MG63 (cell line): ENCODE results near the gene ZDHHC1. TPM values are rescaled to one million over a fixed set of nuclear protein-coding genes. Genes with fewer than 3 reads are reported as not detected.

Experiments
- DNase-seq: peaks from one replicate; pipeline ENCODE4 v3.0.0-alpha.2; 2020
- H3K27me3 ChIP-seq: fragments of 250-450 bp; sonication (Bioruptor Pico); 2 replicates; pipeline ENCODE4 v1.5.1; 2020; ENCODE audit warnings: mild to moderate bottlenecking, moderate library complexity
- H3K36me3 ChIP-seq: fragments of 250-450 bp; sonication (Bioruptor Pico); 2 replicates; pipeline ENCODE4 v1.5.1; 2020; ENCODE audit warnings: mild to moderate bottlenecking, moderate library complexity
- H3K4me3 ChIP-seq: fragments of 250-450 bp; sonication (Bioruptor Pico); 2 replicates; pipeline ENCODE4 v1.5.1; 2020; ENCODE audit warnings: mild to moderate bottlenecking, moderate library complexity
- H3K9me3 ChIP-seq: fragments of 250-450 bp; sonication (Bioruptor Pico); 2 replicates; pipeline ENCODE4 v1.5.1; 2020; ENCODE audit warnings: mild to moderate bottlenecking, moderate library complexity
- total RNA-seq: library from RNA; depleted of rRNA; stranded (reverse); fragments of >200 nt; shearing (Covaris generic); gene quantifications from 2 replicates; pipeline ENCODE4 v1.2.3, GENCODE V29; 2014; ENCODE audit warnings: low replicate concordance

ZDHHC1 gene
- total RNA-seq, 1 experiment from 2014 or later: 2.3 TPM

- H3K36me3 ChIP-seq: no peaks in the 10 kb centered on the region
- no peaks in the 10 kb centered on the region for H3K27me3 ChIP-seq
- H3K4me3 ChIP-seq: no peak overlapping the region
- no peaks in the 10 kb centered on the region for H3K9me3 ChIP-seq
- DNase-seq: peak; percentile 64
Observed at GRCh38 chr16:67451704-67452435, 35.6 kb upstream of the ZDHHC1 start.

DNA sequence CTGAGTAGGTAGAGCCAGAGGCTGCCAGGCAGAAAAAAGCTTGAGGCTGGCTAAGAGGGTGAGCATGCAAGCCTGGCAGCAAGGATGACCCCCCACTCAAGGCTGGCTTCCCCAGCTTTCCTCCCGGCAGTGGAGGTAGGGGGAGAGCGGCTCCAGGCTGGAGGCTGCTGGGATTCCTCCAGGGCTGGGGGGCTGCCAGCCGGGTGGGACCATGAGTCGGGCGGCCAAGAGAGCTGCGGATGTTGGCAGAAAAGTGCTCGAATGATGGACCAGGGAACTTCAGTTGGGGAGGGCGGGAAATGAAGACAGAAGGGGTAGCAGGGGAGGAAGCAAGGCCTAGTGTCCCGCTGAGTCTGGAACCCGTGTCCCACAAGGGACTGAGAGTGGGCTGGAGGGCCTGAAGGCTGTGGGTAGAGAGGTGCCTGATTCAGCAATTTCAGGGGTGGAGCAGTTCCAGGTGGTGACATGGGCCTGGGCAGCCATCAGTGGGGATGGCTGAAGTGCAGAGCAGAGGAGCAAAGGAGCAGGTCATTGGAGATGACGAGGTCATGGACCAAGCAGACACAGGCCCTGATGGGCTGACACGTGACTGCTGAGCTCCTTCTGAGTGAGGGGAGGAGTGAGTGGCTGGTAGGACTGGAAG is 34.9 kb upstream of the ZDHHC1 start:
- H3K36me3 ChIP-seq: no peaks in the 10 kb centered on the region
- H3K27me3 ChIP-seq: no peaks in the 10 kb centered on the region
- H3K9me3 ChIP-seq: no peaks in the 10 kb centered on the region
- no peak overlapping the region for H3K4me3 ChIP-seq
- DNase-seq: no peak

DNA sequence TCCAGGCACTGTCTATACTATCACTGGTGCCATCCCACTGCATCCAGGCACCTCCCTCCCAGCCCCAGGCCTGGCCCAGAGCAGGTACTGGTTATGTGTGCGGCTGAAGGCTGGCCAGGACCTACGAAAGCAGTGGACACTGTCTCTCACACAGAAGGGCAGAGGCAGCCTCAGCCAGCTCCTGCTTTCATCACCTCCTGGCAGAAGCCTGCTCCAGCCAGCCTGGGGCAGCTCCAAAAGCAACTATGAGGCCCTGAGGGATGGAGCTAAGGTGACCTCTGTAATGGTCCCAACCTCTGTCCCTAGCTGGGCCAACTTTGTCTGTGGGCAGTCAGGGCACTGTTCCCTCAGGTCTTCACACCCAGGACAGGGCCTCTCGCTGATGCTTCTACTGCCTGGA is 33.5 kb upstream of the ZDHHC1 start:
- no peak overlapping the region for H3K4me3 ChIP-seq
- H3K9me3 ChIP-seq: no peaks in the 10 kb centered on the region
- no peaks in the 10 kb centered on the region for H3K27me3 ChIP-seq
- DNase-seq: no peak
- no peaks in the 10 kb centered on the region for H3K36me3 ChIP-seq

DNA sequence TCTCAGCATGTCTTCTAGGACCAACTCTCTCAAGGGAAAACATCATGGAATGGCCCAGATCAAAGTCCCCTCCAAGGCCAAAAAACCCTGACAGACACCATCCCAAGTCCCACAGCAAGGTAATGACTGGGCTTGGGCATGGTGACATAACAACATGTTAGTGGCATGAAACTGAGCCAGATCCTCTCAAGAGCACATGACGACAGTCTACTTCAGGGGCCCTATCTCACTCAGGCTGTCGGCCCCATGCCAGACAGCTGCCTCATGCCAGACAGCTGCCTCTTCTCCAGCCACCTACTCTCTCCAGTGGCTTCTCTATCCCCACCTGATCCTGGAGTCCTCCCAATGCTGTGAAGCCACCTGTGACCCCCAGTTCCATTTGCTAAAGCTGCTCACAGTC is 33.1 kb upstream of the ZDHHC1 start:
- Histone ChIP-seq H3K27me3 (no peaks in the 10 kb centered on the region), H3K36me3 (no peaks in the 10 kb centered on the region), H3K4me3 (no peak overlapping the region), H3K9me3 (no peaks in the 10 kb centered on the region)
- no peak for DNase-seq

DNA sequence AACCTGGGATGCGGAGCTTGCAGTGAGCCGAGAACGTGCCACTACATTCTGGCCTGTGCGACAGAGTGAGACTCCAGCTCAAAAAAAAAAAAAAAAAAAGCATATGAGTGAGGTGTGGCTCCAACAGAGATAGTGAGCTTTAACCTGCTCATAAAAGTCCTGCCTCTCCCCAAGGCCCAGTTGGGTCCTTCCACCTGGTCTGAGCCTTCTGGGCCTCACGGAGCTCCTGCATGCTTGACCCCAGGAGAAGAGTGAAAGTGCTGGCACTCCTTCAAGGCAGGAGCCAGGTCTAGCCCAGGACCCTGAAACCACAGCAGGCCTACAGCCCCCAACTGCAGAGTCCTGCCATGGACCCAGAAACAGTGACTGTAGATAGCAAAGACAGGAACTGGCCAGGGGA is 32.3 kb upstream of the ZDHHC1 start:
- no peak for DNase-seq
- Histone ChIP-seq H3K9me3 (no peaks in the 10 kb centered on the region), H3K27me3 (no peaks in the 10 kb centered on the region), H3K36me3 (no peaks in the 10 kb centered on the region), H3K4me3 (no peak overlapping the region)

DNA sequence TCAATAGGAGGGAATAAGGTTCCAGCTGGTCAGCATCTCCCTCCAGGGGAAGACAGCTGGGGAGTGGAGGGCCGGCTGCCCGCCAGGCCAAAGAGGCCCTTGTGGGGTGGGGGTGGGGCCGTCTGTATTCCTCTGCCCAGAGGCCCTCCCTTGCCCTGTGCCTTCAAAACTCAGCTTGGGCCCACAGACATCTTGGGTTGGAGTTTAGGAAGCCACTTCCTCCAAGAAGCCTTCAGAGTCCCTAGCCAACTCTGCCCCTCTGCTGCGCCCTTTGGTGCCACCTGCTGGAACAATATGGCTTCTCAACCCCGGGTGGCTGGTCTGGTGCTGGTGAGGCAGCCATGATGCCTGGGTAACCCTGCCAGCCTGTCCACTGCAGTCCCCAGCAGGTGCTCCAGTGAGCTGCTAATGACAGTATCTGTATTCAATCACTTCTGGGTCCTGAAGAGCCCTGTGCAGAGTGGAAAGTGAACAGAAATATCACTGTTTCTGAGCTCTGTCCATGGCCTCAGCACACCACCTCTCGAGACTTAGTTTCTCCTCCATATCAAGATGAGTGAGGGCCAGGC is 31.3 kb upstream of the ZDHHC1 start:
- H3K27me3 ChIP-seq: no peaks in the 10 kb centered on the region
- H3K4me3 ChIP-seq: no peak overlapping the region
- H3K36me3 ChIP-seq: no peaks in the 10 kb centered on the region
- H3K9me3 ChIP-seq: no peaks in the 10 kb centered on the region
- DNase-seq: no peak

GRCh38 chr16:67446968-67447507 is 30.8 kb upstream of the ZDHHC1 start:
- no peak overlapping the region for H3K4me3 ChIP-seq
- no peaks in the 10 kb centered on the region for H3K36me3 ChIP-seq
- DNase-seq: no peak
- no peaks in the 10 kb centered on the region for H3K9me3 ChIP-seq
- no peaks in the 10 kb centered on the region for H3K27me3 ChIP-seq

GRCh38 chr16:67445913-67446907 is 29.9 kb upstream of the ZDHHC1 start:
- Histone ChIP-seq H3K36me3 (no peaks in the 10 kb centered on the region), H3K4me3 (no peak overlapping the region), H3K9me3 (no peaks in the 10 kb centered on the region), H3K27me3 (no peaks in the 10 kb centered on the region)
- no peak for DNase-seq

DNA sequence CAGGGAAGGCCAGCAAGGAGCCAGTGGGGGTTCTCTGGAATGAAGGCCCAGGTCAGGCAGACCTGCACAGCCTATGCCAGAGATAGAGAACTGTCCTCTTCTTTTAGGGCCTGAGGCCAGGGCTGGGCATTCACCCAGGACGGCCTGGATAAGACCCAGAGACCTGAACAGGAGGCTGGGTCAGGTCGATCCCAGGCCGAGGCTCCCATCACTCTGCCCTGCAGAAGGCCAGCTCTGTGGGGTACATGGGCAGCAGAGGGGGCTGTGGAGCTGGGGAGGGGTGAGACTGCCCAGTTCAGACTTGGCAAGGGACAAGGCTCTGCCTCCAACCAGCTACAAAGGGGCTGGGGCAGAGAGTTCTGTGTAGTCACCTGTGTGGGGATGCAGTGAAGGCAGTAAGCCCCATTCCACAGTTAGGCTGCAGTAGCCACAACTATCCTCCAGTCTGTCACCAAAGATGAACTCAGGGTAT is 29.2 kb upstream of the ZDHHC1 start:
- H3K9me3 ChIP-seq: no peaks in the 10 kb centered on the region
- no peaks in the 10 kb centered on the region for H3K36me3 ChIP-seq
- H3K27me3 ChIP-seq: no peaks in the 10 kb centered on the region
- H3K4me3 ChIP-seq: no peak overlapping the region
- DNase-seq: no peak

DNA sequence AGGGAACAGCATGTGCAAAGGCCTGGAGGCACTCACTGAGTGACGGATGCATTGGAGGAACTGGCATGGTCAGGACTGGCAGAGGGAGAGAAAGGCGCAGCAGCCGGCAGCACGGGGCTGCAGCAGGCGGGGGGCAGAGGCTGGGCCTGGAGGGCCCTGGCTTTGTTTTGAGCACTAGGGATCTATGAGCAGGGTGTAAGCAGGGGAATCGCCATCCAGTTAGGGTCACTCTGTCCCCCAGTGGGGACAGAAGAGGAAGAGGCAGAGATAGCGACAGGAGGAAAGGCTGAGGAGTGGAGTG is 28.8 kb upstream of the ZDHHC1 start:
- no peaks in the 10 kb centered on the region for H3K36me3 ChIP-seq
- H3K4me3 ChIP-seq: no peak overlapping the region
- H3K9me3 ChIP-seq: no peaks in the 10 kb centered on the region
- DNase-seq: no peak
- no peaks in the 10 kb centered on the region for H3K27me3 ChIP-seq

- Histone ChIP-seq H3K9me3 (no peaks in the 10 kb centered on the region), H3K36me3 (no peaks in the 10 kb centered on the region), H3K27me3 (no peaks in the 10 kb centered on the region), H3K4me3 (no peak overlapping the region)
- DNase-seq: no peak
Observed at GRCh38 chr16:67444259-67445125, 28.2 kb upstream of the ZDHHC1 start.

GRCh38 chr16:67443265-67443664 is 27.0 kb upstream of the ZDHHC1 start:
- peak; percentile 48 for DNase-seq
- H3K4me3 ChIP-seq: no peak overlapping the region
- no peaks in the 10 kb centered on the region for H3K27me3 ChIP-seq
- H3K36me3 ChIP-seq: no peaks in the 10 kb centered on the region
- H3K9me3 ChIP-seq: no peaks in the 10 kb centered on the region

DNA sequence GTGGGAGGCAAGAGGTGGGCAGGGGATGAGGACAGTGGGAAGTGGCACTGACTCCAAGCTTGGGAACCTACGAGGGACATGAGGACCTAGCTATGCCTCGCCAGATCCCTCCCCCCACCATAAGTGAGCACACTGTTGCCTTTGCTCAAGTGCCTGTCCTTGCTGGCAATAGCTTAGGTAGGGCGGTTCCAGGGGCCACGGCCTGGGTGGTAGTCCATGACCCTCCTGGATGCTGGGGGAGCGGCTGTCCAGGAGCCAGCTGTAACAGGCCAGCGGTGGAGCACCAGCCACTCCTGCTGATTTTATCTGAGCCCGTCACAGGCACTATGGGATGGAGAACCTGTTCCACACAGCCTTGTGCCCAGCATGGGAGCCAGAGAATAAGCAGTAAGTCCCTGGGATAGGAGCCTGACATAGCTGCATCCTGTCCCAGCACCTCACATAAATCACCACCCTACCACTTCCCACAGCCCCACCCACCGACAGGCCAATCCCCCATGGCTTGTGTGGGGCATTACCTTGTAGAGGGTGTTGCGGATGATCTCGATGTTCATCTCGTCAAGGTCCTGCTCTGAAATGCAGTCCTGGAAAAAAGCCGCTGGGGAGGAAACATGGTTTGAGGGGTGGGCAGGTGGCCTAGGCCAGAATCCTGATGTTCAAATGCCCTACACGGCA is 26.4 kb upstream of the ZDHHC1 start:
- DNase-seq: no peak
- no peaks in the 10 kb centered on the region for H3K36me3 ChIP-seq
- H3K27me3 ChIP-seq: no peaks in the 10 kb centered on the region
- no peak overlapping the region for H3K4me3 ChIP-seq
- H3K9me3 ChIP-seq: no peaks in the 10 kb centered on the region

DNA sequence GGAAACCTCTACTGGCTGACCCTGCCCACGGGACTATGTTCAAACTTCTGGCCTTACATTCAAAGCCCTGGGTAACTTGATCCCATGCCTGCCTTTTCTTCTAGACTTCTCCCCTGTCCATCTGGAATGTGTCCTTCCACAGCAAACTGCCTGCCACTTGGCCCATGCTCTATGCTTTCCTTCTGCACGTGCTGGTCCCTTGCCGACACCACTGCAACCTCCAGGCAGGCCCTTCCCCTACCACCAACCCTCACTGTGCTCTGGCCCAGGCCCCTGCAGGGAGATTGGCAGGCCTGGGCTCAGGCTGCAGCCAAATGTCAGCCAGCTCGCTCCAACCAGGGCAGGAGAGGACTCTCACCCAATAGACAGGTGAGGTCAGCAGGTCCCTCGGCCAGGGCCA is 25.6 kb upstream of the ZDHHC1 start:
- no peaks in the 10 kb centered on the region for H3K9me3 ChIP-seq
- DNase-seq: no peak
- H3K36me3 ChIP-seq: no peaks in the 10 kb centered on the region
- no peaks in the 10 kb centered on the region for H3K27me3 ChIP-seq
- no peak overlapping the region for H3K4me3 ChIP-seq

- no peaks in the 10 kb centered on the region for H3K27me3 ChIP-seq
- no peaks in the 10 kb centered on the region for H3K9me3 ChIP-seq
- no peaks in the 10 kb centered on the region for H3K36me3 ChIP-seq
- H3K4me3 ChIP-seq: no peak overlapping the region
- no peak for DNase-seq
Observed at GRCh38 chr16:67441271-67441753, 25.0 kb upstream of the ZDHHC1 start.
